GM23248 (cell line): ENCODE results near the gene MMS22L. TPM values are rescaled to one million over a fixed set of nuclear protein-coding genes. Genes with fewer than 3 reads are reported as not detected.

ENCODE experiments used
- DNase-seq: peaks from one replicate; pipeline ENCODE4 v3.0.0-alpha.2; 2015
- H2AFZ ChIP-seq: fragments of 200-600 bp; sonication (generic); 2 replicates; pipeline ENCODE4 v1.6.1; 2016; ENCODE audit warnings: antibody characterized with exemption
- H3F3A ChIP-seq: fragments of 200-600 bp; sonication (generic); 2 replicates; pipeline ENCODE4 v1.6.1; 2016; ENCODE audit warnings: mild to moderate bottlenecking, antibody characterized with exemption, mixed run types; ENCODE audit not compliant: insufficient read depth
- H3K27ac ChIP-seq: fragments of 200-600 bp; sonication (generic); 2 replicates; pipeline ENCODE4 v1.5.1; 2016; ENCODE audit warnings: mild to moderate bottlenecking
- H3K27me3 ChIP-seq: fragments of 200-600 bp; sonication (generic); replicated peaks from 2 replicates; pipeline ENCODE4 v1.6.1; 2016; ENCODE audit warnings: mild to moderate bottlenecking; ENCODE audit not compliant: insufficient read depth
- H3K36me3 ChIP-seq: fragments of 200-600 bp; sonication (generic); 2 replicates; pipeline ENCODE4 v1.6.1; 2016; ENCODE audit warnings: low read depth, mild to moderate bottlenecking
- H3K4me1 ChIP-seq: fragments of 200-600 bp; sonication (generic); 2 replicates; pipeline ENCODE4 v1.6.1; 2016; ENCODE audit warnings: mild to moderate bottlenecking; ENCODE audit not compliant: insufficient read depth
- H3K4me2 ChIP-seq: fragments of 200-600 bp; sonication (generic); one replicate; pipeline ENCODE4 v1.6.1; 2016; ENCODE audit warnings: mild to moderate bottlenecking; ENCODE audit not compliant: unreplicated experiment
- H3K4me3 ChIP-seq: fragments of 200-600 bp; sonication (generic); 2 replicates; pipeline ENCODE4 v1.5.1; 2016; ENCODE audit warnings: mild to moderate bottlenecking
- H3K79me2 ChIP-seq: fragments of 200-600 bp; sonication (generic); 2 replicates; pipeline ENCODE4 v1.6.1; 2016; ENCODE audit warnings: mild to moderate bottlenecking; ENCODE audit not compliant: insufficient read depth
- H3K9ac ChIP-seq: fragments of 200-600 bp; sonication (generic); 2 replicates; pipeline ENCODE4 v1.6.1; 2016; ENCODE audit warnings: mild to moderate bottlenecking
- H3K9me2 ChIP-seq: fragments of 200-600 bp; sonication (generic); 2 replicates; pipeline ENCODE4 v1.6.1; 2016; ENCODE audit warnings: mixed run types, mild to moderate bottlenecking, moderate library complexity; ENCODE audit not compliant: insufficient read depth
- H3K9me3 ChIP-seq: fragments of 200-600 bp; sonication (generic); one replicate; pipeline ENCODE4 v1.6.1; 2017; ENCODE audit warnings: low read depth
- H4K20me1 ChIP-seq: fragments of 200-600 bp; sonication (generic); 2 replicates; pipeline ENCODE4 v1.6.0; 2016; ENCODE audit not compliant: insufficient read depth
- EZH2 ChIP-seq: fragments of 200-600 bp; sonication (generic); IDR thresholded peaks from 2 replicates; pipeline ENCODE4 v1.6.1; 2018; ENCODE audit warnings: antibody characterized with exemption, mild to moderate bottlenecking; ENCODE audit not compliant: insufficient read depth, poor library complexity, severe bottlenecking
- EZH2phosphoT487 ChIP-seq: fragments of 200-600 bp; sonication (generic); IDR thresholded peaks from 2 replicates; pipeline ENCODE4 v1.6.1; 2018; ENCODE audit warnings: antibody characterized with exemption, moderate library complexity, mild to moderate bottlenecking, low read depth; ENCODE audit not compliant: insufficient read depth
- WGBS, 2 experiments: methylation state at CpG; one replicate each; pipeline ENCODE4 v1.1.6; 2015 to 2017; ENCODE audit warnings: low lambda C conversion rate in 2 of 2, low coverage in 1 of 2; ENCODE audit errors: missing lambda C conversion rate in 2 of 2; 5-methylcytosine and 5-hydroxymethylcytosine counted together
- in situ Hi-C: fragments of 300-500 bp; cut with MboI; formaldehyde crosslinking; loops from 2 replicates; pipeline ENCODE4 v1.15.0; 2020
- polyA plus RNA-seq: library from polyadenylated mRNA; unstranded; fragments of >200 nt; fragmentation: Nextera tagmentation; extraction: Ambion mirVana; gene quantifications from 2 replicates; pipeline ENCODE4 v1.2.1, GENCODE V29; 2016
- total RNA-seq: library from RNA; depleted of rRNA; stranded (reverse); fragments of >200 nt; shearing (Covaris generic); gene quantifications from 2 replicates; pipeline ENCODE4 v1.2.3, GENCODE V29; 2014

MMS22L gene
- total and polyA plus RNA-seq, 2 experiments from 2014 or later = 4.1 to 12.9 TPM

- no peak for DNase-seq
- WGBS, 2 experiments = 60 to 63% methylated on average over 3 of the region's 3 CpGs
- no peak overlapping the region for H3K9ac ChIP-seq
- H3F3A ChIP-seq = no peaks in the 10 kb centered on the region
- H3K4me2 ChIP-seq = no peak overlapping the region
- in situ Hi-C loops = no loop called here
- H3K79me2 ChIP-seq = no peaks in the 10 kb centered on the region
- no peaks in the 10 kb centered on the region for H4K20me1 ChIP-seq
- H3K9me3 ChIP-seq = no peaks in the 10 kb centered on the region
- no peak overlapping the region for H2AFZ ChIP-seq
- TF ChIP-seq EZH2 (no peak), EZH2phosphoT487 (no peak)
- no peak overlapping the region for H3K27ac ChIP-seq
- H3K9me2 ChIP-seq = no peaks in the 10 kb centered on the region; the same call in 1 of the 2 replicates
- H3K4me1 ChIP-seq = 0 out of 2 replicates have a peak, but pooled peaks cover 1% of the 10 kb centered on the region
- no peaks in the 10 kb centered on the region for H3K27me3 ChIP-seq
- H3K4me3 ChIP-seq = no peak overlapping the region
- no peaks in the 10 kb centered on the region for H3K36me3 ChIP-seq
Observed at GRCh38 chr6:97203343-97203742, 79.7 kb downstream of the MMS22L start.

- H3K4me1 ChIP-seq = 0 out of 2 replicates have a peak, but pooled peaks cover 7% of the 10 kb centered on the region
- no peaks in the 10 kb centered on the region for H4K20me1 ChIP-seq
- H3K4me3 ChIP-seq = no peak overlapping the region
- in situ Hi-C loops = no loop called here
- no peak overlapping the region for H2AFZ ChIP-seq
- H3K9me2 ChIP-seq = no peaks in the 10 kb centered on the region; the same call in 1 of the 2 replicates
- H3K27me3 ChIP-seq = no peaks in the 10 kb centered on the region
- no peak overlapping the region for H3K27ac ChIP-seq
- no peaks in the 10 kb centered on the region for H3F3A ChIP-seq
- H3K36me3 ChIP-seq = no peaks in the 10 kb centered on the region
- peak; percentile 37 for DNase-seq
- H3K9ac ChIP-seq = no peak overlapping the region
- H3K9me3 ChIP-seq = no peaks in the 10 kb centered on the region
- no peak for TF ChIP-seq EZH2
- no peak for TF ChIP-seq EZH2phosphoT487
- no peaks in the 10 kb centered on the region for H3K79me2 ChIP-seq
- H3K4me2 ChIP-seq = no peak overlapping the region
- WGBS, 2 experiments = 74 to 80% methylated on average over 3 of the region's 3 CpGs
Observed at GRCh38 chr6:97198046-97198565, 84.9 kb downstream of the MMS22L start.

GRCh38 chr6:97195117-97195516 lies 87.9 kb downstream of the MMS22L start:
- TF ChIP-seq EZH2 (no peak), EZH2phosphoT487 (no peak)
- H4K20me1 ChIP-seq = no peaks in the 10 kb centered on the region
- H3K4me1 ChIP-seq = peaks cover 14% of the 10 kb centered on the region
- no peak overlapping the region for H3K27ac ChIP-seq
- H3K4me3 ChIP-seq = no peak overlapping the region
- no peaks in the 10 kb centered on the region for H3K79me2 ChIP-seq
- no peaks in the 10 kb centered on the region for H3K9me3 ChIP-seq
- H3K36me3 ChIP-seq = no peaks in the 10 kb centered on the region
- 60 to 85% methylated on average over 1 of the region's 1 CpG for WGBS, 2 experiments
- H2AFZ ChIP-seq = no peak overlapping the region
- H3K4me2 ChIP-seq = no peak overlapping the region
- no peak overlapping the region for H3K9ac ChIP-seq
- H3K27me3 ChIP-seq = no peaks in the 10 kb centered on the region
- H3K9me2 ChIP-seq = no peaks in the 10 kb centered on the region; the same call in 1 of the 2 replicates
- peaks cover 10% of the 10 kb centered on the region; the same call in 1 of the 2 replicates for H3F3A ChIP-seq
- in situ Hi-C loops = no loop called here
- DNase-seq = peak; percentile 30

- Histone ChIP-seq H2AFZ (no peak overlapping the region), H3K79me2 (no peaks in the 10 kb centered on the region), H3K9me2 (no peaks in the 10 kb centered on the region), H3K27me3 (no peaks in the 10 kb centered on the region), H4K20me1 (no peaks in the 10 kb centered on the region), H3K27ac (0 out of 2 replicates have a peak overlapping the region, but pooled peaks have one; percentile 13), H3K36me3 (no peaks in the 10 kb centered on the region), H3K4me2 (peak overlapping the region; percentile 75), H3K4me3 (no peak overlapping the region), H3K9ac (0 out of 2 replicates have a peak overlapping the region, but pooled peaks have one; percentile 1), H3K4me1 (peaks cover 14% of the 10 kb centered on the region), H3F3A (peaks cover 17% of the 10 kb centered on the region; the same call in 1 of the 2 replicates), H3K9me3 (no peaks in the 10 kb centered on the region)
- peak; percentile 78 for DNase-seq
- 93 to 95% methylated on average over 1 of the region's 1 CpG for WGBS, 2 experiments
- in situ Hi-C loops = loop anchor here (10.0 kb wide), 1 partner anchor 205 kb away; no protein-coding TSS in a partner anchor
- TF ChIP-seq EZH2phosphoT487 = no peak
- TF ChIP-seq EZH2 = no peak
Observed at GRCh38 chr6:97189767-97190166, 93.2 kb downstream of the MMS22L start.
